Thyroid gland (tissue), 4 donors: ENCODE results near the gene TEN1.
"Not testable (repeated sequence)": the region's sequence is repeated elsewhere in the genome, so short reads cannot be mapped to it uniquely, and the experiment has no call there.

Experiments used
- POLR2A ChIP-seq, 2 donors: fragments of 450-650 bp; IDR thresholded peaks; one replicate each; pipeline ENCODE4 v1.6.1; 2017; ENCODE audit warnings: antibody characterized with exemption in 2 of 2, mild to moderate bottlenecking in 2 of 2, moderate library complexity in 1 of 2
- TF ChIP-seq, protein P1 (sequence below), 6 experiments: fragments of 200-600 bp in 3 of 6; fragments of 450-650 bp in 3 of 6; sonication (generic) in 3 of 6; IDR thresholded peaks; one replicate each; pipeline ENCODE4 v1.5.1; 2016 to 2019; ENCODE audit warnings: antibody characterized with exemption in 6 of 6, mild to moderate bottlenecking in 2 of 6, inconsistent platforms in 1 of 6, moderate library complexity in 1 of 6

DNA sequence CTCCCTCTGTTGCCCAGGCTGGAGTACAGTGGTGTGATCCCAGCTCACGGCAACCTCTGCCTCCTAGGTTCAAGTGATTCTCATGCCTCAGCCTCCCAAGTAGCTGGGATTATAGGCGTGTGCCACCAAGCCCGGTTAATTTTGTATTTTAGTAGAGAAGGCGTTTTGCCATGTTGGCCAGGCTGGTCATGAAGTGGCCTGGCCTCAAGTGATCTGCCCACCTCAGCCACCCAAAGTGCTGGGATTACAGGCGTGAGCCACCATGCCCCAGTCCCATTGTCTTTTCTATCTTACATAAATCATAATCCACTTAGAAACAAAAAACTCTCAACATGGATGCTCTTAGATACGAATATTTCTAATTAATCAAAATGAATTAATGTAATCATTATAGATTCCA, 3.9 kb upstream of the TEN1 start:
- TF ChIP-seq POLR2A (IDR thresholded peaks at IDR 0.05) = not testable (repeated sequence)
- TF ChIP-seq, protein P1, sequence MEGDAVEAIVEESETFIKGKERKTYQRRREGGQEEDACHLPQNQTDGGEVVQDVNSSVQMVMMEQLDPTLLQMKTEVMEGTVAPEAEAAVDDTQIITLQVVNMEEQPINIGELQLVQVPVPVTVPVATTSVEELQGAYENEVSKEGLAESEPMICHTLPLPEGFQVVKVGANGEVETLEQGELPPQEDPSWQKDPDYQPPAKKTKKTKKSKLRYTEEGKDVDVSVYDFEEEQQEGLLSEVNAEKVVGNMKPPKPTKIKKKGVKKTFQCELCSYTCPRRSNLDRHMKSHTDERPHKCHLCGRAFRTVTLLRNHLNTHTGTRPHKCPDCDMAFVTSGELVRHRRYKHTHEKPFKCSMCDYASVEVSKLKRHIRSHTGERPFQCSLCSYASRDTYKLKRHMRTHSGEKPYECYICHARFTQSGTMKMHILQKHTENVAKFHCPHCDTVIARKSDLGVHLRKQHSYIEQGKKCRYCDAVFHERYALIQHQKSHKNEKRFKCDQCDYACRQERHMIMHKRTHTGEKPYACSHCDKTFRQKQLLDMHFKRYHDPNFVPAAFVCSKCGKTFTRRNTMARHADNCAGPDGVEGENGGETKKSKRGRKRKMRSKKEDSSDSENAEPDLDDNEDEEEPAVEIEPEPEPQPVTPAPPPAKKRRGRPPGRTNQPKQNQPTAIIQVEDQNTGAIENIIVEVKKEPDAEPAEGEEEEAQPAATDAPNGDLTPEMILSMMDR (IDR thresholded peaks at IDR 0.05) = not testable (repeated sequence)
